ENCODE results near the gene DICER1. TPM values are rescaled to one million over a fixed set of nuclear protein-coding genes. Genes with fewer than 3 reads are reported as not detected.
"Not testable (repeated sequence)": the region's sequence is repeated elsewhere in the genome, so short reads cannot be mapped to it uniquely, and the experiment has no call there.

Gene DICER1, protein sequence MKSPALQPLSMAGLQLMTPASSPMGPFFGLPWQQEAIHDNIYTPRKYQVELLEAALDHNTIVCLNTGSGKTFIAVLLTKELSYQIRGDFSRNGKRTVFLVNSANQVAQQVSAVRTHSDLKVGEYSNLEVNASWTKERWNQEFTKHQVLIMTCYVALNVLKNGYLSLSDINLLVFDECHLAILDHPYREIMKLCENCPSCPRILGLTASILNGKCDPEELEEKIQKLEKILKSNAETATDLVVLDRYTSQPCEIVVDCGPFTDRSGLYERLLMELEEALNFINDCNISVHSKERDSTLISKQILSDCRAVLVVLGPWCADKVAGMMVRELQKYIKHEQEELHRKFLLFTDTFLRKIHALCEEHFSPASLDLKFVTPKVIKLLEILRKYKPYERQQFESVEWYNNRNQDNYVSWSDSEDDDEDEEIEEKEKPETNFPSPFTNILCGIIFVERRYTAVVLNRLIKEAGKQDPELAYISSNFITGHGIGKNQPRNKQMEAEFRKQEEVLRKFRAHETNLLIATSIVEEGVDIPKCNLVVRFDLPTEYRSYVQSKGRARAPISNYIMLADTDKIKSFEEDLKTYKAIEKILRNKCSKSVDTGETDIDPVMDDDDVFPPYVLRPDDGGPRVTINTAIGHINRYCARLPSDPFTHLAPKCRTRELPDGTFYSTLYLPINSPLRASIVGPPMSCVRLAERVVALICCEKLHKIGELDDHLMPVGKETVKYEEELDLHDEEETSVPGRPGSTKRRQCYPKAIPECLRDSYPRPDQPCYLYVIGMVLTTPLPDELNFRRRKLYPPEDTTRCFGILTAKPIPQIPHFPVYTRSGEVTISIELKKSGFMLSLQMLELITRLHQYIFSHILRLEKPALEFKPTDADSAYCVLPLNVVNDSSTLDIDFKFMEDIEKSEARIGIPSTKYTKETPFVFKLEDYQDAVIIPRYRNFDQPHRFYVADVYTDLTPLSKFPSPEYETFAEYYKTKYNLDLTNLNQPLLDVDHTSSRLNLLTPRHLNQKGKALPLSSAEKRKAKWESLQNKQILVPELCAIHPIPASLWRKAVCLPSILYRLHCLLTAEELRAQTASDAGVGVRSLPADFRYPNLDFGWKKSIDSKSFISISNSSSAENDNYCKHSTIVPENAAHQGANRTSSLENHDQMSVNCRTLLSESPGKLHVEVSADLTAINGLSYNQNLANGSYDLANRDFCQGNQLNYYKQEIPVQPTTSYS (N-terminal part only)
- 10 to 100 TPM in 5 of 6 donors, 1 to 10 TPM in 1; 4.3 to 27.1 (median 17.5) TPM for polyA plus RNA-seq (ENCODE audit: low read depth in 6 of 6)

DNA sequence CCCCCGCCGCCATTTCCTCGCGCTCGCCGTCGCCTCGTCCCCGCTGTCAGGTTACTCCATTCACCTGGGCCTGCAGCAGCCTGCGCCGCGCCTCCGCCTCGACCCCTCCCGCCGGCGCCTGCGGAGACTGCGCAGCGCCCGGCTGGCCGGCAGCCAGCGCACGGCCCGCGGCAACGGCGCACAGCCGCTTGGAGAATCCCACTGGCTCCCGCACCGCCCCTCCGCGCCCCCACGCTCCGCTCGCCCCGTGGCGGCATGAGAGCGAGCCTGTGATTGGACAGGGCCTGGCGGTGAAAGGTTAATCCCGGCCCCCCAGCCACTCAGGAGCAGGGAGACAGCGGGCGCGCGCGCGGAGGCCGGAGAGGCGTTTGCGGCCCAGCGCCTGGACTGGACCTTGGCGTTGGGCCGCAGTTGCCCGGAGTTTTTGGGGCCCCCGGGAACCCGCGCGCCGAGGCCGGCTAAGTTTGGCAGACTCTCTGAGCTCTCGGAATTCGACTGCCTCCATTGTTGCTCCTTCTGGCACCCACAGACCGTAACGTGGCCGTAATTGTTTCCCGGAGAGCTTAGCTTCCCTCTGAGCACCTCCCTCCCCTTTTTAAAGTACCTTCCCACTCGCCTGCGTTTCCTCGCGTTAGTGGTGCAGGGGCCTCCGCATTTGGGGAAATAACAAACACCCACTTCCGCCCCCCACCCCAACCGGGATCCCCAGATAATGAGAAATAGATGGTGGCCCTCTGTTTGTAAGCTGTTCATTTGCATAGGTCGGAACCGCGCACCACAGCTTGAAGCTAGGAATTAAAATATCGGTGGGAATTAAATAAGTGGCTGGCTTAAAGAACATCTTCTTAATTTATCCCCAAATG lies at the start of gene DICER1:
TSS of gene DICER1 (minus strand) at position 203 of the 863 bp plus-strand sequence. CDS start 24,071 bp downstream, outside the sequence.
- H3K27me3 Mint-ChIP-seq, result no peaks in the 10 kb centered on the region
- DNase-seq (peak; percentile 93), ATAC-seq (ENCODE audit: low read depth in 2 of 2) (peak; percentile 74 to 75)
- no peaks in the 10 kb centered on the region for H3K9me3 Mint-ChIP-seq
- peaks cover 32 to 49% (median 41%) of the 10 kb centered on the region in 3 donors for H3K4me1 Mint-ChIP-seq
- H3K27ac Mint-ChIP-seq, result peak within 1 kb of the TSS; percentile 99 to 100 (median 100)
- no peaks in the 10 kb centered on the region for H3K36me3 Mint-ChIP-seq
- H3K4me3 Mint-ChIP-seq, result peak within 1 kb of the TSS; percentile 98 to 100 (median 99)

DNA sequence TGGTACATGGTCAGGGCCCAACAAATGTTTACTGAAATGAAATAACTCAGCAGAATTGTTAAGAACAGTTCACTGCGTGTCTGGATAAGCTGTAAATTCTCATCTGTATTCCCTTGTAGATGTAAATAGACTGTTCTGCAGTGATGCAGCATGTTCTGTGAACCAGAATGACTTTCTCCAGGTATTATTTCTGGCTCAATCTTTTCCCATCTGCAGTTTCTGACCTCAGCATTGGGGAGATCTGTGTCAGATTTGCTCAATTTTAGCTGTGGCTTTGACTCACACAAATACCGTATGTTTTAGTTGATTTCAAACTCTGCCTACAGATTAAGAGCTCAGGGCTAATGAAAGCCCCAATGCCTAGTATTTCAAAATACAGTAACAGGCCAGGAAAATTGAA lies 49.2 kb upstream of the DICER1 start:
- peaks cover 48% of the 10 kb centered on the region in 2 donors for H3K36me3 Mint-ChIP-seq

GRCh38 chr14:95204705-95205104 lies 47.4 kb upstream of the DICER1 start:
- ATAC-seq (ENCODE audit: low read depth in 2 of 2) (no peak), DNase-seq (no peak)
- H3K27ac Mint-ChIP-seq, result no peak overlapping the region
- no peak overlapping the region for H3K4me3 Mint-ChIP-seq
- peaks cover 46 to 50% of the 10 kb centered on the region in 2 donors for H3K36me3 Mint-ChIP-seq
- H3K4me1 Mint-ChIP-seq, result no peaks in the 10 kb centered on the region
- peaks cover 0 to 6% (median 4%) of the 10 kb centered on the region in 7 donors for H3K9me3 Mint-ChIP-seq
- H3K27me3 Mint-ChIP-seq, result no peaks in the 10 kb centered on the region

More for the DNA sequence above, 49.2 kb upstream of the DICER1 start:
- ATAC-seq (ENCODE audit: low read depth in 2 of 2) (no peak), DNase-seq (no peak)
- Mint-ChIP-seq H3K4me1 (no peaks in the 10 kb centered on the region), H3K27ac (no peak overlapping the region), H3K27me3 (no peaks in the 10 kb centered on the region), H3K9me3 (peaks cover 0 to 6% (median 4%) of the 10 kb centered on the region in 7 donors), H3K4me3 (no peak overlapping the region)

DNA sequence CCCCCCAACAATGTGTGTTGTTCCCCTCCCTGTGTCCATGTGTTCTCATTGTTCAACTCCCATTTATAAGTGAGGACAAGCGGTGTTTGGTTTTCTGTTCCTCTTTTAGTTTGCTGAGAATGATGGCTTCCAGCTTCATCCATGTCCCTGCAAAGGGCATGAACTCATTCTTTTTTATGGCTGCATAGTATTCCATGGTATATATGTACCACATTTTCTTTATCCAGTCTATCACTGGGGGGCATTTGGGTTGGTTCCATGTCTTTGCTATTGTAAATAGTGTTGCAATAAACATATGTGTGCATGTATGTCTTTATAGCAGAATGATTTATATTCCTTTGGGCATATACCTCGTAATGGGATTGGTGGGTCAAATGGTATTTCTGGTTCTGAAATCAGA lies 44.4 kb upstream of the DICER1 start:
- not testable (repeated sequence) for DNase-seq; H3K9me3 Mint-ChIP-seq; H3K4me3 Mint-ChIP-seq; ATAC-seq (ENCODE audit: low read depth in 2 of 2); H3K27me3 Mint-ChIP-seq; H3K4me1 Mint-ChIP-seq
- H3K27ac Mint-ChIP-seq, result peak overlapping the region in 1 of 6 donors; percentile 20
- peaks cover 32 to 40% of the 10 kb centered on the region in 2 donors for H3K36me3 Mint-ChIP-seq

GRCh38 chr14:95200404-95200803 lies 43.1 kb upstream of the DICER1 start:
- H3K27ac Mint-ChIP-seq, result no peak overlapping the region
- H3K4me3 Mint-ChIP-seq, result no peak overlapping the region
- DNase-seq (no peak), ATAC-seq (ENCODE audit: low read depth in 2 of 2) (no peak)
- peaks cover 4 to 16% (median 14%) of the 10 kb centered on the region in 3 donors for H3K4me1 Mint-ChIP-seq
- H3K9me3 Mint-ChIP-seq, result peaks cover 0 to 6% (median 3%) of the 10 kb centered on the region in 7 donors
- H3K27me3 Mint-ChIP-seq, result no peaks in the 10 kb centered on the region
- H3K36me3 Mint-ChIP-seq, result peaks cover 27 to 32% of the 10 kb centered on the region in 2 donors

- Mint-ChIP-seq H3K9me3 (peaks cover 0 to 1% (median 0%) of the 10 kb centered on the region in 7 donors), H3K36me3 (peaks cover 17 to 30% of the 10 kb centered on the region in 2 donors), H3K4me1 (peaks cover 4 to 16% (median 14%) of the 10 kb centered on the region in 3 donors), H3K27ac (peak overlapping the region in 1 of 6 donors; percentile 70), H3K27me3 (no peaks in the 10 kb centered on the region), H3K4me3 (no peak overlapping the region)
- DNase-seq (no peak), ATAC-seq (ENCODE audit: low read depth in 2 of 2) (no peak)
These were observed 42.1 kb upstream of the DICER1 start for GRCh38 chr14:95199298-95199983.

- Mint-ChIP-seq H3K36me3 (peaks cover 6 to 18% of the 10 kb centered on the region in 2 donors), H3K9me3 (no peaks in the 10 kb centered on the region), H3K4me1 (peaks cover 4 to 16% (median 14%) of the 10 kb centered on the region in 3 donors), H3K27ac (no peak overlapping the region), H3K27me3 (no peaks in the 10 kb centered on the region), H3K4me3 (no peak overlapping the region)
- DNase-seq (no peak), ATAC-seq (ENCODE audit: low read depth in 2 of 2) (no peak)
These were observed 41.0 kb upstream of the DICER1 start for GRCh38 chr14:95198320-95198719.

- Mint-ChIP-seq H3K36me3 (peaks cover 3 to 17% of the 10 kb centered on the region in 2 donors), H3K4me1 (peaks cover 4 to 16% (median 14%) of the 10 kb centered on the region in 3 donors), H3K4me3 (no peak overlapping the region), H3K9me3 (no peaks in the 10 kb centered on the region), H3K27me3 (no peaks in the 10 kb centered on the region), H3K27ac (peak overlapping the region in 2 of 6 donors; percentile 65 to 81)
- ATAC-seq (ENCODE audit: low read depth in 2 of 2) (no peak), DNase-seq (no peak)
These were observed 40.2 kb upstream of the DICER1 start for GRCh38 chr14:95197551-95197950.

DNA sequence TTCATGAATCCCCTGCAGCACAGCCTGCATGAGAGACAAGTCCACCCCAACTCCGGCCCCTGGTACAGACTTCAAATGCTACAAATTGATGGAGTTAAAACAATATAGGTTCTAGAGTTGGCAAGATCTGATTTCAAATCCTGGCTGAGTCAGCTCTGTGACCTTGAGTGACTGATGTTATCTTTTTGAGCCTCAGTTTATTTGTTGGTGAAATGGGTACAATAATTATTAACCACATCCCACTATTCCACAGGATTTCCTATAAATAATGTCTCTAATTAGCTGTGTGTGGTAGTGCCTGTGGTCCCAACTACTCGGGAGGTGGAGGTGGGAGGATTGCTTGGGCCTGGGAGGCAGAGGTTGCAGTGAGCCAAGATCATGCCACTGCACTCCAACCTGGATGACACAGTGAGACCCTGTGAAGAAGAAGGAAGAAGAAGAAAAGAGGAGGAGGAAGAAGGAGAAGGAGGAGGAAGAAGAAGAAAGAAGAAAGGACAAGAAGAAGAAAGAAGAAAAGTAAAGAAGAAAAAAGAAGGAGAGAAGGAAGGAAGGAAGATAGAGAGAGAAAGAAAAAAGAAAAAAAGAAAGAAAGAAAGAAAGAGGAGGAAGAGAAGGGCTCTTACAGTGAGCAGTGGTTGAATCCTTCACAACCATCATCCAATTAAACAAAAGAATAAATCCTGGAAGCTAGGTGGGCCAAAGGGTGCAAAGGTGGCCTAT lies 39.7 kb upstream of the DICER1 start:
- Mint-ChIP-seq H3K4me1 (peaks cover 4 to 16% (median 14%) of the 10 kb centered on the region in 3 donors), H3K27ac (peak overlapping the region in 3 of 6 donors; percentile 16 to 81 (median 72)), H3K4me3 (no peak overlapping the region), H3K27me3 (no peaks in the 10 kb centered on the region), H3K36me3 (peaks cover 3 to 17% of the 10 kb centered on the region in 2 donors), H3K9me3 (no peaks in the 10 kb centered on the region)
- DNase-seq (no peak), ATAC-seq (ENCODE audit: low read depth in 2 of 2) (no peak)

GRCh38 chr14:95196268-95196667 lies 38.9 kb upstream of the DICER1 start:
- DNase-seq (peak; percentile 11), ATAC-seq (ENCODE audit: low read depth in 2 of 2) (peak; percentile 55 to 76)
- Mint-ChIP-seq H3K4me3 (no peak overlapping the region), H3K36me3 (peaks cover 3 to 17% of the 10 kb centered on the region in 2 donors), H3K9me3 (no peaks in the 10 kb centered on the region), H3K27ac (peak overlapping the region in 1 of 6 donors; percentile 72), H3K27me3 (no peaks in the 10 kb centered on the region), H3K4me1 (peaks cover 4 to 22% (median 14%) of the 10 kb centered on the region in 3 donors)

GRCh38 chr14:95195031-95195430 lies 37.7 kb upstream of the DICER1 start:
- peaks cover 4 to 22% (median 14%) of the 10 kb centered on the region in 3 donors for H3K4me1 Mint-ChIP-seq
- H3K36me3 Mint-ChIP-seq, result peaks cover 3 to 17% of the 10 kb centered on the region in 2 donors
- no peaks in the 10 kb centered on the region for H3K9me3 Mint-ChIP-seq
- peak overlapping the region in 1 of 6 donors; percentile 42 for H3K27ac Mint-ChIP-seq
- H3K27me3 Mint-ChIP-seq, result no peaks in the 10 kb centered on the region
- no peak for ATAC-seq (ENCODE audit: low read depth in 2 of 2)
- H3K4me3 Mint-ChIP-seq, result no peak overlapping the region
- no peak for DNase-seq

Measured in naive B cell (primary cell).